Measurements from ENCODE around the gene MMP20.

MMP20 gene

DNA sequence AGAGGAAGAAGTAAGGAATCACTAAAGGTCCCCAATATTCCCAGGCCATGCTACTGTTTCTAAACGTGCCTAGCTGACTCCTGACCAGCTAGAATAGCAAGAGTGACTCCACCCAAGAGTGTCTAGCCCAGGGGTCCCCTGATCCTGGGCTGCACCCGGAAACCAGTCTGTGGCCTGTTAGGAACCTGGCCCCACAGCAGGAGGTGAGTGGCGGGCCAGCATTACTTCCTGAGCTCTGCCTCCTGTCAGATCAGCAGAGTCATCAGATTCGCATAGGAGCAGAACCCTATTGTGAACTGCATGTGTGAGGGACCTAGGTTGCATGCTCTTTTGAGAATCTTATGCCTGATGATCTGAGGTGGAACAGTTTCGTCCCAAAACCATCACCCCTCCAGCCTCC, 2.0 kb downstream of the MMP20 start:
- no peak for DNase-seq (ENCODE audit: low read depth)

DNA sequence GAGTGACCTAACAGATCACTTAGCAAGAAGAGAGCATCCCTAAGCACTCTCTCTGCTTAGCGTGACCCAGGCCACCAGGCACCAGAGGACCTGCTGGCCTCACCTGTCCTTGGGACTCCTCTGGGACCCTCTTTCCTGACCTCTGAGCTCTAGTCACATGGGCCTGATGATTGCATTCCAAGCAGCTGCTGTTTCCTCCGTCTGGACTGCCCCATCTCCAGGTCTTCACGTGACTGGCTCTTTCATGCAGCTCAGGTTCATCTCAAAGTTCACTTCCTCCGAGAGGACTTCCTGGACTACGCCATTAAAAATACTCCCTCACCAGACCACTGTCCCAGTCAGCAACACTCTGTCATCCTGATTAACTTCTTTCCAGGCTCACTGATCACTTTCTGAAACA, 2.9 kb downstream of the MMP20 start:
- no peak for DNase-seq (ENCODE audit: low read depth)

DNA sequence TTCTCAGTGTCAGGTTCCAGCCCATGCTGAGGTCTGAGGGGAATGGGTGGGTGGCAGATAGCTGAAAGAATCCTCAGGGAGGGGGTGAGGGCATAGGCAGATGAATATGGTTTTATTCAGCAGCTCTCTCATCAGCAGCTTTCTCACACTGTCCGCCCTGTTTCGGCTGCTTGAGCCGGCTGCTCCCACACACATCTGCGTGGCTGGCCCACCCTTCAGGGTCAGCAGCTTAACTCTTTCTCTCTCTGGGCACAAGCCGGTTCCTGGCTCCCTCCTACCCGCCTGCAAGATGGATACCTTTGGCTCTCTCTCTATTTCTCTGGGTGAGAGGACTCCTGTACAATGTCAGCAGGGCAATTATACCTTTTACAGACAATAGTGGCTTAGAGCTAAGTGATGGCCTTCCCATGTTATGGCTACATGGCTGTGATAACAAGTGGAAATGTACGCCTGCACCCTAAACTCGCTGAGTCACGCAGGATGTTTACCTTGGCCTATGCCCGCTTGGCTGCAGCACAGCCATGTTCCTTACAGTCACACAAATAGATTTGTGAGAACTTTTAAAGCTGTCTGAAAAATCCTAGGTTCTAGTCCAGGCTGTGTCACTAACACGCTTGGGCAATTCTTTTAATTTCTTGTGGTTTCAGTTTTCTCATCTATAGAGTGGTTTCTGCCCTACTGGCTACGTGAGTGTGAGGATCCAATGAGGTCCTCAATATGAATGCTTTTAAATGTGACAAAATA, 4.1 kb downstream of the MMP20 start:
- no peak for DNase-seq (ENCODE audit: low read depth)

DNA sequence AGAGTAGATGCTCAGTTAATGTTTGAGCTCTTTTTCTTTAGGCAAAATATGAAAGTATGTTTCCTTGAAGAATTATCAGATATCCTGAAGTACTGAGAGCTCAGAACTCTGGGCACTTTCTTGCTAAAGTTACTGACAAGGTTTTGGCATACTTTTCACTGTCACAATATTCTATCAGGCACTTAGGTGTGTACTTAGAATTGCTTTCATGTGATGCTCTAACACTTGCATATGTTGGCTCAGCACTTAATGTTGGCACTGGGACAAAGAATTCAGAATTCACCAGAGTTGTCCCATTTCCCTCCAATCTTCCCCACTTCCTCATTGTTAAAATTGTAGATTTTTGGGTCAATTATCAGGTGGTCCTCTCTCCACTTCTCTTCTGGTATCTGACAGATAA, 5.0 kb downstream of the MMP20 start:
- DNase-seq (ENCODE audit: low read depth): no peak

DNA sequence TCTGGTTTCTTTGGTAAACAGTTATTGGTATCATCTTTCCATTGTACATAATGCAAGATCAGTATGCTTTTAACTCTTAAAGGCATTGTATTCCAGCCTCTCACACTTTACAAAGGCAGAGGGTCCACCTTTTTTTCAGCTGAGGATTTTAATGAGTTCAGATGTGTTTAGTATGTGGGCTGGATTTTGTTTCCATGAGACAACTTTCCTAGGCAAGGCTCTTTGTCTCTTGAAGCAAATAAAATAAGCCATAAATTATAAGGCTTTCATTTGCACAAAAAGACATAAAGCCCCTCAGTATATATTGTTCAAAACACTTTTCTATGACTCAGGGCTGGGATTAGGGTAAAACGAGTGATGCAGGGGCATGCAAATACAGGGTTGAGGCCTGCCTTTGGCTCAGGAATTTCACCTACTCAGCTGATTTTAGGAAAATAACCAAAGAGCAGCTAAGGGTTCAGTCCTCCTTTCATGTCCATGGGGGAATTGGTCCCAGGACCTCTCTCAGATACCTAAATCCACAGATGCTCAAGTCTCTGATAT, 7.6 kb downstream of the MMP20 start:
- DNase-seq (ENCODE audit: low read depth): no peak

DNA sequence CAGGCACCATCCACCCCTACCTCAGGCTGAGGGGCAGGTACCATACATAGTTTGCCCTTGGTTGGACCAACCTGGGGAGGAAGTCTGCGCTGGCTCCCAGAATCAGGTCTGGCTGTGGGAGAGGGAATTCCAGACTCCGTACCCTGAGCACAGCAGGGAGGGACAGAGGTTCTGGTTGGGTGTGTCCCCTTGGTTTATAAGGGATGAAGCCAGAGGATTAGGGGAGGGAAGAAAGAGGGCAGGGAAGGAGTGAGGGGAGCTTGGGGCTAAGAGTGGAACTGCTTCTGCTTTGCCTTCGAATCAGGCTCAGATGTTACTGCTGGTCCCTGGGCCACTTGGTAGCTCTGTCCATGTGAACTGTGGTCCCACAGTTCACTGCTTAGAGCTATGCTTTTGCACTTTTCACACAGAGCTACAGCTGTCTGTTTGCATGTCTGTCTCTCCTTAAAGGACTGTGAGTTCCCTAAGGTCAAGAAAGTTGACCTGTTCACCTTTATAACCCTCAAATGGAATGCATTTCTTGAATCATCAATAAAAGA, 9.2 kb downstream of the MMP20 start:
- no peak for DNase-seq (ENCODE audit: low read depth)

DNA sequence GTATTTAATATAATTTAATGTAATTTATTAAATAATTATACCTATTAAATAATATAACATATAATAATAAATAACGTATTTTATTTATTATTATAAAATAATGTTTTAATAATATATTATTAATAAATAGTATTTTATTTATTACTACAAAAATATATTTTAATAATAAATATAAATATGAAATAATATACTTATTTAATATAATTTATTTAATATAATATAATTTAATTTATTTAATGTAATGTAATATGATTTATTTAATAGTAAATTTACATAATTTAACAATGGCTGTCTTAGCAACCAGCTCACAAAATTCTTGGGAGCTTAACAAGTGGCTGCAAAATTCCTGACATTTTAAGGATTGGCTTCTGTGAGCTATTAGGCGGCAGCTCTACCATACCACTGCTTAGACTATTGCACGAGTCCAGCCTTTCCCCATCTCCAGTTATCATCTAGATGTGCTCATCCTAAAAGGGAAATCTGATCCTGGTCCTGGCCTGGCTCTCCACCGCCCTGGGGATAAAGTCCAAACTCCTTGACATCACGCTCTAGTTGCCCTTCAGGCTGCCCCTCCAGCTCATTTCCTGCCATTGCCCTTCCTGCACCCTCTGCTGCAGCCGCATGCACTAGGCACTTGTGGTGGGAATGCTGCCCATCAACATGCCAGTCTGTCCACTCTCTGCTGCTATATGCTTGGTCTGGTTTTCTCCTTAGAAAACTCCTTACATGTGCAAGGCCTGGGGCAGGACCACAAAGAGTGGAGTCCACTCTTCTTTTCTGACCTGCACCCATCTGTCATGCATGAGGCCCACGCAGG, 9.8 kb downstream of the MMP20 start:
- no peak for DNase-seq (ENCODE audit: low read depth)

DNA sequence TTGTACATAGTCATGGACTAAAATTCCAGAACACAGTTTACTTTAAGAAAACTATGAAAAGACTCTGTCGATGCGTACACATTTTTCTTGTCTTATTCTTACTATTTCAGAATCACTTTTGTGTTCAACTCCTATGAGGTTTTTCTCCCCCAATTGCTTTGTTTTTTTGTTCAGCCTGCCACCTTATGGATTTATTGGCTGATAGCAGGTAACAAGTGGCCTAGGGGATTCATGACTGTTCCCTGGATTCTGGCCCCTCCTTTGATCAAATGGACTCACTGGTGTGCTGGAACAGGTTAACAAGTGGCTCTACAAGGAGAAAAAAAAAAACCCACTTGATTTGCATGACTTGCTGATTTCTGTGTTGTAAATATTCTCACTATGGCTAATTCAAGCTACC, 10.6 kb downstream of the MMP20 start:
- no peak for DNase-seq (ENCODE audit: low read depth)

DNA sequence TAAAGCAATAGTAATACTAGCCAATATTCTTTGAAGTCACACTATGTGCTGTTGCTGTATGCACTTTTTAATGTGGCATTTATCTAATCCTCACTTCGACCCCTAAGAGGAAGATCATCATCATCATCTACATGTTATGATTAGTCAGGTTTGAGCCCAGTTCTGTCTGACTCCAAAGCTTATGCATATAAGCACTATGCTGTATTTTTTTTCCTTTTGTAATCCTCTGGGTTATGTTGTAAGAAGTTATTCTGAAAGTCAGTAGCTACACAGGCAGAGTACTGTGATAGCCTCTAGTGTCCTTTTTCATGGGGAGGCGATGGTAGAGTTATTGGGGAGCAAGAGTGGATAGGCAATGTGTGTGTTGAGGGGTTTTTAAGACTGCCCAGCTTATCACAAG, 11.1 kb downstream of the MMP20 start:
- DNase-seq (ENCODE audit: low read depth): no peak

DNA sequence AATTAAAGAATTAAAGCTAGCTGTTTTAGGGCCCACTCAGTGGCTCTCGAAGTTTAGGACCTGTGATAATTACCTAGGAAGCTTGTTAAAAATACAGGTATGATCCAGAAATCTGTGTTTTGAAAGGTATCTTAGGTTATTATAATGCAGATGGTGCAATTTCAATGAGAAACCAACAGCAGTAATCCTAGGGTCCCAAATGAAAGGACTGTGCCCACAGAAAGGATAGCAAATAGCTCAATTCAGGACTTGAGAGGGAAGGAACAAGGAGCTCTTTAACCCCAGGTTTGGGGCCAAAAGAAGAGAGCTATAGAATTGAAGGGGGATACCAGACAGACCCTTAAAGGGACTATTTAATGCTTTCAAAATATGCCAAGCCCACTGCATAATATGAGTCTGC, 11.7 kb downstream of the MMP20 start:
- DNase-seq (ENCODE audit: low read depth): no peak

DNA sequence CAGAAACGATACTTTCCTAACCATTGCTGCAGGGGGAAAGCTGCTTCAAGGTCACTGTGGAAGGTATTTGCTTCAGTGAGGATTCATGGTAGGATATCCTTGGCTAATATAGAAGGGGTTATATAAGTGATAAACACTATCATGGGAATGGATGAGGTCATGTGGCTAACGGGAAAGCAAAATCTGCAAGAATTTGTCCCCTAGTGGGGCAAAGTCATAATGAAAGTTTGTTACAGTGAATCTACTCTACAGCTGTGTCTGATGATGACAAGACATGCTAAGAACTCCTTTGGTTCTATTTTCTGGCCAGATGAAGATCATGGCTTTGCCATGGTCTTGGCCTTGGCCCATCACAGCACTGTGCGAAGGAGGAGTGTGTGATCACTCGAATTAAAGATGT, 13.8 kb downstream of the MMP20 start:
- no peak for DNase-seq (ENCODE audit: low read depth)

DNA sequence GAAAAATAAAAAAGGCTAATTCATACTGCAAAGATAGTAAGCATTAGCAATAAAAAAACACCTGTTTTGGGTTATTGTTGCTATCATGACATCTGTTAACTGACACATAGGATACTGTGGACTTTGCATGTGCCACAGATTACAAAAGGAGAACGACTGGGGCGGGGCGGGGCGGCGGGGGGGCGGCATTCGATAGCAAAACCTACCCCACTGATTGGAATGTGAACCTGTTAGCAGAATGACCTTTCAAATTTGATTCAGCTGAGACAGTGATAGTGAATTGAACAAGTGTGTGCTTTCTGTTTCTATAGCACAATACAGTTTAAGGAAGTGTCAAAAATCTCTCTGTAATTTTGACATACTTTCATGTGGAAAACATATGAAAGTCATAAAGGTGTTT, 14.9 kb downstream of the MMP20 start:
- no peak for DNase-seq (ENCODE audit: low read depth)

DNA sequence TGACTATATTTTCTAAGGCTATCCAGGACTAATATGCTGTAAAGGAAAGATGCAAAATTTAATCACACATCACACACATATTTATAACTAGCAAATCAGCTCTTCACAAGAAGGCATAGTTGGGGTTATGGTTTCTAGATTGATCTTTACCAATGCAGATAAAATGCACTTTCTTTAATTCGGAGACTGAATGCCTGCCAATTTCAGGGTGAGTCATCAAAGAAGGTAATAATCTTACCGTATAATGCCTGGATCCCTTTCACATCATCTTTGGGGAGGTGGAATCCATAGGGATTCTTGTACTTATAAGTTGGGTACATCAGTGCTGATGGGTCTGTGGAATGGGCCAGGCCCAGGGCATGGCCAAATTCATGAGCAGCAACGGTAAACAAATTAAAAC, 16.4 kb downstream of the MMP20 start:
- no peak for DNase-seq (ENCODE audit: low read depth)

DNA sequence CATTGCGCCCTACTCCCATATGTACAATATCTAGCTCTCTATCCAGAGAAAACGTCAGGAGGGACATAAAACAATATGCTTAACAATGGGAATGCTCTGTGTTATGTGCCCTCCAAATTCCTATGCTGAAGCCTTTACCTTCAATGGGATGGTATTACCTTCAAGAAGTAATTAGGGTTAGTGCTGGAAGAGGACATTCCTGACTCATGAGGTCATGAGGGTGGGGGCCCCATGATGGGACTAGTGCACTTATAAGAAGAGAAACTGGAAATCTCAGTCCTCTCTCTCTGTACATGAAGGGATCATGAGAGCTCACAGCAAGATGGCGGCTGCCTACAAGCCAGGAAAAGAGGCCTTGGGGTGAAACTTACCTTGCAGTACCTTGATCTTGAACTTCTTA, 20.3 kb downstream of the MMP20 start:
- DNase-seq (ENCODE audit: low read depth): no peak

DNA sequence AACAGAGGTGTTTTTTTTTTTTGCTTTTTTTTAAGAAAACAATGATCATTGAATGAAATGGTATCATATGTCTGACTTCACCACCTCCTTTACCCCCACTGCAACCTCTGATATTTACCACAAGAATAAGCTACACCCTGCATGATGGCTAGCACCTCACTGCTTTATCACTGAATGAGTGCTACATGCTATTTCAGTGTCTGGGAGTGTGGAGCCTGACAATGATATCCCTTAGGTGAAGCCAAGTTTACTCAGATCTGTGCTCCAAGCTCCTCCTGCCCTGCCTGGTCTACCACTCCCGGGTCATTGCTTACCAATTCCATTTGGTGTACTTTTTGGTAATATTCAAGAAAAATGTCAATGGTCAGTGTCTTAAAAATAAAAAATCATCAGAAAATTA, 21.1 kb downstream of the MMP20 start:
- no peak for DNase-seq (ENCODE audit: low read depth)

DNA sequence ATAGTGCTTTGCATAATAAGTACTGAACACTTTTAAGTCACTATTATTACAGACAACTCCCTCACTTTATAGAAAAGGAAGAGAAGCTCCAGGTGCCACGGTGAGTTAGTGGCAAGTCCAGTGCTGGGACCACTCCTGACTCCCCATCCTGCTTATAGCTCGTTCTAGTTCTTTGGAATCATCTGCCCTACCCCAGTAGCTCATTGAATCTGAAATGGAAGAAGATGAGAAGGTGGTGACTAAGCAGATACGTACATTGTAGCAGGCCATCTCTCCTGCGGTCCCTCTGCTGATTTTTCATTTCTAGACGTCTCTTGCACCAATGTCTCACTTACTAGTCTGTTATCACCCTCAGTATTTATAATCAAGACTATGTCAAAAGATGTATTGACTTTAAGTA, 21.6 kb downstream of the MMP20 start:
- no peak for DNase-seq (ENCODE audit: low read depth)

DNA sequence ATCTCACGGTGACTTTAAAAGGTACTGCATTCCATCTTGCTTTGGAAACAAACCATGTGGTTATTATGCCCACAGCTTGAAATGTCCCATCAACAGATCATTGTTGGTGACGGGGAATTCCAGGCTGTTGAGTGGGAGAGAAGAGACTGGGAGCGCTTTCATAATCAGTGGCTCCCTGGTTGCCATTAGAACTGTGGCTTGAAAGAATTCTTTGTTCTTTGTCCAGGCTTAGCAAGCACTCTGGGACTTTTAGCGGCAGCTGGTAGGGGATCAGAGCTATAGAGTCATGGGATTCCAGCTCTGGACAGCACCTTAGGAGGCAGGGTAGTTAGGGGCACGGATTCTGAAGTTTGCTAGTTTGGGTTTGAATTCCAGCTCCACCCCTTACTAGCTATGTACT, 22.0 kb downstream of the MMP20 start:
- DNase-seq (ENCODE audit: low read depth): no peak

DNA sequence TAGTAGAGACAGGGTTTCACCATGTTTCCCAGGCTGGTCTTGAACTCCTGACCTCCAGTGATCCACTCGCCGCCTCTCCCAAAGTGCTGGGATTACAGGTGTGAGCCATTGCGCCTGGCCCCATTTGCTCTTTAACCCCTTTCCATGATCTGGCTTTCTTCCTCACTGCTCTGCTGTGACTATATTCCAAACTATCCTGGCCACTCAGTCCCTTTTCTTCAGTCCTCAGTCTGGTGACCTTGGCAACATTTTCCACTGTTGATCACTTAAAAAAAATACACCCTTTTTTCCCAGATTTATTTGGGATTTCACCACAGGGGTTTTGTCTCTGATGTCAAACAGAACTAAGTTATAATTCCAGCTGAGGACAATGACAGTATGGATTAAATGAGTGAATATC, 24.5 kb downstream of the MMP20 start:
- no peak for DNase-seq (ENCODE audit: low read depth)

DNA sequence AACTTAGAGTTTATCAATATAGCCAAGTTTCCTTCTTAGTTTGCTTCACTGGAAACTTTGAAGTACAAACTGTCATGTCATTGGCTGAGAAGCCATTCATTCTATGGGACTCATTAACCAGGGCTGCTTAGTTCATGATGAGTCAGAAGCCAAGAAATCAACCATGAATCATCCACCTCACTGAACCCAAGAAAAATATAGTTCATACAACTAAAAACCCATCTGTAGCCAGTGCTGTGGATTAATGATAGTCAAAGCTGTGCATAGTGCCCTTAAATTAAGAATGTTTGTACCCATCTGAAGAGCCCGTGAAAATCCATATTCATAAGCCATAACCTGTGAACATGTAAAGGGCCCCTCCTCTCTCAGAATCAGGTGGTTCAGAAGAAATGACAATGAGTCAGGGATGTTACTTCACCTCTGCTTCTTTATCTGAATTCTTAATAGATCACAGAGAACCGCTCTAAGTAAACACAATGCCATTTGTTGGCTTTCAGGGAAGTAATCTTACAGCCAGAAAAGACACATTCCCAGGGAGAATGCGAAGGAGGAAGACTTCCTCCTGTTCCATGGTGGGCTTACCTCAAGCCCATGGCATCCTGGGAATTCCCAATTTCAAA, 25.4 kb downstream of the MMP20 start:
- DNase-seq (ENCODE audit: low read depth): no peak

DNA sequence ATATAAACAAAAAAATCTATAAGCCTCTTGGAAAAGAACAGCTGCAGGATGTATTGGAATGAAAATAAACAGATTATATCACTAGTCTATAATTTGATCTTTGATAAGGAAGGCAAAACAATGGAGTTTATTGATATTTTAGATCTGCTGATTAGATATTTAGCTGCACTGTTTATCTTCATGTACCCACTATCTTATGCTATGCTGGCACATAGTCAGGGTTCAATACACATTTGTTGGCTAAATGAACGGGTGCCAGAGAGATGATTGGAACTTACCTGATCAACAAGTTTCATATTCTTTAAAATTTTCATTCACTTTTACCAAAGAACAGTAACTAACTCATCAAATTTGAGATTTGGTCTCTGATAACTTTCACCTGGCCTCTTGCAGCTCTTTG, 26.9 kb downstream of the MMP20 start:
- DNase-seq (ENCODE audit: low read depth): no peak

DNA sequence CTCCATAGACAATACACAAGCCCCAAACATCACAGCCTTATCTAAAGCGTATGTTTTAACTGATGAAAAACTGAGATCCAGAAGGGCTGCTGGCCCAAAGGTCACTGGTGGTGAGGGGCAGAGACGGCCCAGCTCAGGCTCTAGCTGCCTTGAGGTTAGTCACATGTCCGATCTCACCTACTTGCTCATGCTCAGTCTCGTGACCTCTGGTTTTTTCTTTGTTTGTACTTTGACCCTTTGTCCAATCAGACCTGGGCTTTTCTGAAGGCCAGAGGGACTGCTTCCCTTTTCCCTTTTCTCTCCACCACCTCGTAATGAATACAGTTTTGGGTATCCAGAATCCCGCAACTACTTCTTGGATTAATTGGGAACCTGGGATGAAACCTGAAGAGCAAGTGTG, 28.6 kb downstream of the MMP20 start:
- DNase-seq (ENCODE audit: low read depth): no peak

DNA sequence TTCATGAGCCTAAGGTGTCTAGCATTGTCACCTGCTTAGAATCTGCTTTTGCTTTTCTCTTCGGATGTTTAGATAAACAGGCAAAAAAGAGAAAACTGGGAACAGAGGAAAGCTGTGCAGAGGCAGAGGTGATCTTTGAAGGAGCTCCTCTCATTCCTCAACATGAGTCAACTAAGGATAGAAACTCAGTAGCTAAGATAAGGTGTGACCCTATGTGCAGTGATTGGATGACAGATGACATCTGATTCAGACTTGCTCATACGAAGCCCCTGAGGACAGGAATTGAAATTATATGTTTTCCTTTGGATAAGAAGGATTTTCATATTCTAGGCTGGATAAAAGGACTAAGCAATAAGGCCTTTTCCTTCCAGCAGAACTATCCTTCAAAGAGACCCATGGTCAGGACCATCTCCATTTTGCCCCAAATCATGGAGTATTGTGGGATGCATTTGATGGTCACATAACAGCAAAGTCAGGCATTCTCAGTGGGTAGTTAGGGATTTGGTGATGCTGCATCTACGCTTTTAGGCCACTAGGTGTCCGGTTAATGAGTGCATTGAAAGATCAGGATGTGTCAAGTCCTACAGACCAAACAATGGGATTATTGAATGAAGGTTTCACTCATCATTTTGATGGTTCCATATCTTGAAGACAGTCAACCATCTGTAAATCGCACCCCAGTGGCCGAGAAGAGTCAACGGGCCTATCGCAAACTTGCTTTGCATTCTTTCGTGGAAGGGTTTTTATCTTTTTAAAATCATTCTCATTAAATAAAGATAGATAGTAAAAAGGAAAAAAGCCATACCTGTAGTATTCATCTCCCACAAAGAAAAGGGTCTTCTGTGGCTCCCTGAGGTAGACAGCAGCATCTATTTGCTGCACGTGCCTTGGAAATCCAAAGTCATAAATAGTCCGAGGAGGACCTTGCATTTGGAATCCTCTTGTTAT, 32.2 kb downstream of the MMP20 start:
- no peak for DNase-seq (ENCODE audit: low read depth)

Data from stimulated activated CD8-positive, alpha-beta memory T cell treated with anti-CD3 and anti-CD28 coated beads, Interleukin-15, amount 100 ng/mL, for 24 hours (primary cell).